Mesodermal cell (in vitro differentiated cells): ENCODE data around the gene PKN1.
A peak's percentile ranks its signal among the peaks of the same experiment; 100 is the strongest.

Experiments
- H3K27ac ChIP-seq: 2 replicates; pipeline ENCODE4 v1.7.0; 2013; ENCODE audit warnings: mild to moderate bottlenecking, low read depth, low read length, moderate library complexity; ENCODE audit not compliant: severe bottlenecking
- H3K36me3 ChIP-seq: 2 replicates; pipeline ENCODE4 v1.7.1; 2013; ENCODE audit warnings: mild to moderate bottlenecking, low read length, moderate library complexity; ENCODE audit not compliant: control insufficient read depth, insufficient read depth
- H3K4me1 ChIP-seq: one replicate; pipeline ENCODE4 v1.7.1; 2013; ENCODE audit warnings: mild to moderate bottlenecking, low read length; ENCODE audit not compliant: insufficient read depth, control insufficient read depth, poor library complexity, severe bottlenecking
- H3K4me3 ChIP-seq: 2 replicates; pipeline ENCODE4 v1.7.0; 2013; ENCODE audit warnings: low read length, control low read depth, mild to moderate bottlenecking; ENCODE audit not compliant: insufficient read depth, poor library complexity, severe bottlenecking; ENCODE audit errors: extremely low read depth
- H3K9me3 ChIP-seq: 2 replicates; pipeline ENCODE4 v1.7.1; 2013; ENCODE audit warnings: mild to moderate bottlenecking, low read length, moderate library complexity; ENCODE audit not compliant: control insufficient read depth
- WGBS, 2 experiments: methylation state at CpG; one replicate each; pipeline ENCODE4 v1.1.5; 2013; ENCODE audit warnings: missing lambda C conversion rate in 2 of 2; ENCODE audit not compliant: insufficient coverage in 2 of 2; 5-methylcytosine and 5-hydroxymethylcytosine counted together

Gene PKN1

DNA sequence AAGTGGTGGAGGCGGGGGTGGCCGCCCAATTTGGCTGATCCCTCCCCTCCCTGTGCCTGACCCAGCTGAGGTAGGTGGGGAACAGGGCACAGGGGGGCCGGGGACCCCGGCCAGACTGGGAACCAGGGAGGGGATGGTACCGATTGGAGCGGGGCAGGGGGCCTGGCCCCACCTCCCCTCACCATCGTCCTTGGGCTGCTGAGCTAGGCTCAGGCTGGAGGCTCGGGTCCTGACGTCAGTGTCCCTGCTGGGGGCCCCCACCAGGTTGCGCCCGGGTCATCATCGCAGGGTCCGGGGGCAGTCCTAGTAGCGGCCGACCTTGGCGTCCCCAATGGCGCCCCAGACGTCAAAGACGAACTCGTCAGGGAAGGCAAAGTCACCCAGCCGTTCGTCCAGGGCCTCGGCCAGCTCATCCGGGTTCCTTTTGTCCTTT is 45.0 kb downstream of the PKN1 start:
- peaks cover 45% of the 10 kb centered on the region for H3K36me3 ChIP-seq
- H3K9me3 ChIP-seq = no peaks in the 10 kb centered on the region
- peaks cover 29% of the 10 kb centered on the region for H3K4me1 ChIP-seq
- WGBS, 2 experiments = 96 to 97% methylated on average over 16 to 18 of the region's 24 CpGs
- H3K27ac ChIP-seq = no peak overlapping the region
- H3K4me3 ChIP-seq = no peak overlapping the region

DNA sequence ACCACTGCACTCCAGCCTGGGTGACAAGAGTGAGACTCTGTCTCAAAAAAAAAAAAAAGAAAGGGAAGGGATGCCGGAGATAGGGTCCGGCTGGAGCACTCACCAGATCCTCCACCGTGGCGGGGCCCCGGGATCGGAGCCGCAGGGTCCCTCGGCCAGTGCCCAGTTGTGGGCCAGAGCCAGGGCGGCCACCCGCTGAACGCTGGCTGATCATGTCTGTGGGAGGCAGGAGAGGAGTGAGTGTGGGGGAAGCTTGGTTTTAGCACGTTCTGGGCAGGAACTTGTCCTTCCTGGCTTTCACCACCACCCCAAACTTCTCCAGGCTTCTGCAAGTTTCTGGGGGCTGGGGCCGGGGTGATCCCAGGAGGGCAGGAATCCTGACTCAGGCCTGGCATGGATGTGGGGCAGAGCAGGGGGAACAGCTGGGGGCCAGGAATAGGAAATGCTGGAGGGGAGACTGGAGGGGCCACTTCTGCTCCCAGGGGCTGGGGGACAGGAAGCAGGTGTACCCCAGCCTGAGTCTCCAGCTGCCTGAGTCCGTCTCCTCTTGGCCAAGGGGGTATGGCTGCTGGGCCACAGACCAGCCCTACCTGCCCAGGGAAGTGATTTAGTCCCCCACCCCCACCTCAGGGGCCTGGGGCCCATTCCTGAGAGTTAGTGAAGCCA is 46.3 kb downstream of the PKN1 start:
- 83 to 90% methylated on average over 4 to 6 of the region's 14 CpGs for whole genome bisulfite sequencing, 2 experiments
- Histone ChIP-seq H3K36me3 (peaks cover 55% of the 10 kb centered on the region), H3K4me1 (peaks cover 29% of the 10 kb centered on the region), H3K27ac (no peak overlapping the region), H3K9me3 (no peaks in the 10 kb centered on the region), H3K4me3 (no peak overlapping the region)

DNA sequence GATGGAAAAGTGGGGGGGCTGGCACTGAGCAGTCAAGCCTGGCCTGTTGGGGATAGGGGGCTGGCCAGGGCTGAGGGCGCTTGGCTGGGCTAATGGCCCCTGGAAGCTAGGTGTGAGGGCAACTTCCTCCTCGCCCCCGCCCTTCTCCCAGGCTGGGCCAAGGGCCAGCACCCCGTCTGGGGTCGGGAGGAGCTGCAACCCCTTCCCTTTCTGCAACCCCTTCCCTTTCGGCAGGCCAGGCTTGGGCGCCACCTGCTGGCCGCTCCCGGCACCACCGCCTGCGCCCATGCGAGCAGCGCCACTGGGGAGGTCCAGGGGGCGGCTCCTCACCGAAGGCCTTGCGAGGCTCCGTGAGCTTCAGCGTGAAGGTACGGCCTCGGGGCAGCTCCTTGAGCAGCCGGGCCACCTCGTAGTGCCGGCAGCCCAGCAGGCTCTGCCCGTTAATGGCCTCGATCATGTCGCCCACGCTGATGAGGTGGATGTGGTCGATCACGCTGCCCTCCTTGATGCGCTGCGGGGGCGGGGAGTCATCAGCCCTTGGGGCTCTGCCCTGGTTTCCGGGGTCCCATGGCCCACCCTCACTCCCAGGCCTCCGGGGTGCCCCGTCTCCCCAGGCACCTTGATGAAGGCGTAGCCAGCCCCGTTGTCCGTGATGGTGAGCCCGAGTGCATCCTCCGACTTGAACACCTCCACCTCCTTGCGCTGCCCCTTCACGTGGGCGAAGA is 47.0 kb downstream of the PKN1 start:
- WGBS, 2 experiments = 63 to 73% methylated on average over 33 to 39 of the region's 43 CpGs
- Histone ChIP-seq H3K27ac (no peak overlapping the region), H3K36me3 (peaks cover 61% of the 10 kb centered on the region), H3K4me1 (peaks cover 24% of the 10 kb centered on the region), H3K9me3 (no peaks in the 10 kb centered on the region), H3K4me3 (no peak overlapping the region)

DNA sequence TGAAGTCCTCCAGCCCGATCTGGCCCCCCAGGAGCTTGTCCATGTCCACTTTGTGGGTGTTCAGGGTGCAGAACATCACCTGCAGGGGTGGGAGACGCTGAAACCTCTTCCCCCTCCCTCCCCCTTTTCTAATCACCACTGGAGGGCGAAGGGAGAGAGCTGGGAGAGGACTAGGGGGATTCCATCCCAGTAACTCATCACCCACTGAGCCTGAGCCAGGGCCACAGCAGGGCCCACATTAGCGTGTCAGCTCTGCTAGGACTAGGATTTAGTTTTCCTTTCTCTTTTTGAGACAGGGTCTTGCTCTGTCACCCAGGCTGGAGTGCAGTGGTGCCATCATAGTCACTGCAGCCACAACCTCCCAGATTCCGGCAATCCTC is 47.6 kb downstream of the PKN1 start:
- peaks cover 19% of the 10 kb centered on the region for H3K4me1 ChIP-seq
- H3K9me3 ChIP-seq = no peaks in the 10 kb centered on the region
- peaks cover 64% of the 10 kb centered on the region for H3K36me3 ChIP-seq
- WGBS, 2 experiments = 89% methylated on average over 1 to 3 of the region's 5 CpGs
- no peak overlapping the region for H3K27ac ChIP-seq
- no peak overlapping the region for H3K4me3 ChIP-seq

- H3K27ac ChIP-seq = no peak overlapping the region
- H3K36me3 ChIP-seq = peaks cover 74% of the 10 kb centered on the region
- WGBS, 2 experiments = 95% methylated on average over 15 to 16 of the region's 18 CpGs
- H3K4me3 ChIP-seq = no peak overlapping the region
- H3K9me3 ChIP-seq = no peaks in the 10 kb centered on the region
- H3K4me1 ChIP-seq = peaks cover 5% of the 10 kb centered on the region
Observed at GRCh38 chr19:14482172-14482941, 49.3 kb downstream of the PKN1 start.

DNA sequence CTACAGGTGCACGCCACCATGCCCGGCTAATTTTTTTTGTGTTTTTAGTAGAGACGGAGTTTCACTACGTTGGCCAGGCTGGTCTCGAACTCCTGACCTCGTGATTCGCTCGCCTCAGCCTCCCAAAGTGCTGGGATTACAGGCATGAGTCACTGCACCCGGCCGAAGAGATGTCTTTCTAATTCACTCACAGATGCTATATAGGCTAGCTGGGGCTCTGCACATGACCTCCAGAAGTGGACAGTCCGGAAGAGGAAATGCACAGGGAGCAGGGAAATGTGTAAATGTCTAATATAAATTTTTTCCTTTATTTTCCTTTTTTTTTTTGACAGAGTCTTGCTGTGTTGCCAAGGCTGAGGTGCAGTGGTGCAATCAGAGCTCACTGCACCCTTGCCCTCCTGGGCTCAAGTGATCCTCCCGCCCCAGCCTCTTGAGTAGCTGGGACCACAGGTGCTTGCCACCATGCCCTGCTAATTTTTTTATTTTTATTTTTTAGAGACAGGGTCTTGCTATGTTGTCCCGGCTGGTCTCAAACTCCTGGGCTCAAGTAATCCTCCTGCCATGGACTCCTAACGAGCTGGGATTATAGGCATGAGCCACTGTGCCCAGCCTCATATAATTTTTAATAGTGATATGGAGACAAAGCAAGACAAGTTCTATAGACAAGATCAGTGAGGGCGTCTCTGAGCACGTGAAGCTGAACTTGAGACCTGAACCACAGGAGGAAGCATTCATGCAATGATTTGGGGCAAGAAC is 54.4 kb downstream of the PKN1 start:
- 95% methylated on average over 12 to 13 of the region's 16 CpGs for WGBS, 2 experiments
- H3K9me3 ChIP-seq = no peaks in the 10 kb centered on the region

DNA sequence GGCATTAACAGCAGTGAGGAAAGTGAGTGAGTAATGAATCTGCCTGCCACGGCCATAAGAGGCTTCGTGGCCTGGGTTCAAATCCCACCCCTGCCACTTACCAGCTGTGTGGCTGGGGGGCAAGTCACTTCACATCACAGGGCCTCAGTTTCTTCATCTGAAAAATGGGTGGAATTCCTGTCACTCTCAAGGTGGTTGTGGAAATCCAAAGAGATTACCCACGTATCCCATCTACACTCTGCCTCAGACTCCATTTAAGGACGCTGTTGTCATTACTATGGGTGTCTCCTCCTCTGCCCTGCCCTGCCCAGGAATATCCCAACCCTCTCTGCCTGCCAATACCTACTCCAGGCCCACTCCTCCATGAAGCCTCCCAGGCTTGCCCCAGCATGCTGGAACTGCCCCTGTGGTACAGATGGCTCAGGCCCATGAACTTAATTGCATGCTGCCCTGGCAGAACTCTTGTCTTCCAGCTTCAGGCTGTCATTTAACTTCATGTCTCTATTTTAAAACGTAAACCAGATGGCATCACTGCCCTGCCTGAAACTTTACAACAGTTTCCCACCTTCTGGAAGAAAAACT is 59.7 kb downstream of the PKN1 start:
- WGBS, 2 experiments = 97 to 100% methylated on average over 3 to 5 of the region's 5 CpGs
- no peak overlapping the region for H3K4me3 ChIP-seq
- peaks cover 38% of the 10 kb centered on the region for H3K36me3 ChIP-seq
- peaks cover 7% of the 10 kb centered on the region for H3K4me1 ChIP-seq
- H3K27ac ChIP-seq = no peak overlapping the region
- H3K9me3 ChIP-seq = no peaks in the 10 kb centered on the region

More for the DNA sequence above, 54.4 kb downstream of the PKN1 start:
- H3K4me1 ChIP-seq = no peaks in the 10 kb centered on the region
- H3K4me3 ChIP-seq = no peak overlapping the region
- no peak overlapping the region for H3K27ac ChIP-seq
- H3K36me3 ChIP-seq = peaks cover 70% of the 10 kb centered on the region

- H3K4me3 ChIP-seq = no peak overlapping the region
- H3K36me3 ChIP-seq = peaks cover 27% of the 10 kb centered on the region
- H3K27ac ChIP-seq = no peak overlapping the region
- 100% methylated on average over 2 to 3 of the region's 4 CpGs for WGBS, 2 experiments
- H3K9me3 ChIP-seq = no peaks in the 10 kb centered on the region
- H3K4me1 ChIP-seq = peaks cover 7% of the 10 kb centered on the region
Observed at GRCh38 chr19:14494411-14494810, 61.3 kb downstream of the PKN1 start.

DNA sequence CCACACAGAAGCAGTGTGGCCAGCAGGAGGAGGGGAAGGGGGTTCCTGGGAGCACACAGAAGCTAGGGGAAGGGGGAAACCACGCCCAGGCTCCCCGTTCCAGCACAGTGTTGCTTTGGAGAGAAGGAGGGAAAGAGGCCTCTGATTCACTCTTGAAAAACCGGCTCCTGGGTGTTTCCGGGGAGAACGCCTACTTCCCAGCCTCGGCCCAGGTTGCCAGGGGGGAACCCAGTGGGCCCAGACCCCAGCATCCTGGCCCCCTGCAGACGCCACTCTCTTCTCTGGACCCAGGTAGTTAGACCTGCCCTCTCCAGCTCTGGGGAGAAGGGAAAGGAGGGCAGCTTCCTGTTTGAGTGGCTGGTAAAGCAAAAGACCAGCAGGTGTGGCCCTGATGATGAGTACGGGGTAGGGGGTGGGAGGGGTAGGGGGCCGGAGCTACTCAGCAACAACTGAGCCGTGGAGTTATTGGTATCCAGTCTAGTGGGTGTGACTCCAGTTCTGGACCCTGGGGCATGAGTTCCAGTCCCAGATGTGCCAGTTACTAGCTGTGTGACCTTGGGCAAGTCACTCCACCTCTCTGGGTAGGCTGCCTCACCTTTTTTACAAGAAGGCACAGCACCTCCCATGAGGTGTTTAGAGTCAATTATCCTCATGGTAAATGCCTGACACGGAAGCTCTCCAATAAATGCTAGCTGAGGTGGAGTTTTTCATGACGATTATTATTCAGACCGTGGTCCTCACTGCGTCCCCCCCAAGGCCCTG is 62.0 kb downstream of the PKN1 start:
- peak overlapping the region; percentile 64 for H3K27ac ChIP-seq
- H3K4me3 ChIP-seq = peak overlapping the region; percentile 80
- H3K4me1 ChIP-seq = peaks cover 7% of the 10 kb centered on the region
- H3K36me3 ChIP-seq = peaks cover 21% of the 10 kb centered on the region
- WGBS, 2 experiments = 40 to 50% methylated on average over 9 to 13 of the region's 14 CpGs
- H3K9me3 ChIP-seq = no peaks in the 10 kb centered on the region
